HG03457 (cell line): ENCODE measurements around the gene NEU4.

ENCODE experiments used
- ATAC-seq: cut with Tn5 transposase; IDR thresholded peaks from one replicate; pipeline ENCODE4 v1.9.1; 2021; ENCODE audit warnings: moderate number of reproducible peaks; ENCODE audit not compliant: unreplicated experiment

The NEU4 gene

GRCh38 chr2:241862775-241863535, 54.0 kb downstream of the NEU4 start:
- ATAC-seq = no peak

DNA sequence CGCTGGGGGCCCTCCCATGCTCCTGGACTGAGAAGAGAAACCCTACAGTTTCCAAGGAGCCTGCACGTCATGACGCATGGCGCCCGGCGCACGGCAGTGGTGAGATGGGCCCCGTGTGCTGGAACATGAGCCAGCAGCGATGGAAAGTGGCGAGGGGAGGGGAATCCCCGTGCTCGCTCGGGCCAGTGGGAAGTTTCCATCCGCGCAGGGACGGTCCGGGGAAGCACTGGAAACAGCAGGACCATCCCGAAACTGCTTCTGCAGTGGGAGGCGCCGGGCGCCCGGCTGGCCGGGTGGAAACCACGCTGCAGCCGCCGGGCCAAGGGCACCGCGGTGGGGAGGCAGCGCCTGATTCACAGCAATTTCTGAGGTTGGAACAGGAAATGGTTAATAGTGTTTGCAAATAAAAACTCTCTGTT, 54.6 kb downstream of the NEU4 start:
- no peak for ATAC-seq

- no peak for ATAC-seq
These were observed 55.3 kb downstream of the NEU4 start for GRCh38 chr2:241864168-241864849.

- ATAC-seq = no peak
These were observed 55.8 kb downstream of the NEU4 start for GRCh38 chr2:241864850-241865213.

DNA sequence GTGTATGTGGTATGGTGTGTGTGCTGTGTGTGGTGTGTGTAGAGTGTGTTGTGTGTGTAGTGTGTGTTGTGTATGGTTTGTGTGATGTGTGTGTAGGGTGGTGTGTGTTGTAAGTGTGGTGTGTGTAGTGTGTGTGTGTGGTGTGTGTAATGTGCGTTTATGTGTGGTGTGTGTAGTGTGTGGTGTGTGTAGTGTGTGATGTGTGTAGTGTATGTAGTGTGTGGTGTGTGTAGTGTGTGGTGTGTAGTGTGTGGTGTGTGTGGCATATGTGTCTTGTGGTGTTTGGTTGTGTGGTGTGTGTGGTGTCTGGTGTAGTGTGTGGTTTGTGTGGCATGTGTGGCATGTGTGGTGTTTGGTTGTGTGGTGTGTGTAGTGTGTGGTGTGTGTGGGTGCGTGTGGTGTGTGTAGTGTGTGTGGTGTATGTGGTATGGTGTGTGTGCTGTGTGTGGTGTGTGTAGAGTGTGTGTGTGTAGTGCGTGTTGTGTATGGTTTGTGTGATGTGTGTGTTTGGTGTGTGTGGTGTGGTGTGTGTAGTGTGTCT, 56.5 kb downstream of the NEU4 start:
- ATAC-seq = no peak

DNA sequence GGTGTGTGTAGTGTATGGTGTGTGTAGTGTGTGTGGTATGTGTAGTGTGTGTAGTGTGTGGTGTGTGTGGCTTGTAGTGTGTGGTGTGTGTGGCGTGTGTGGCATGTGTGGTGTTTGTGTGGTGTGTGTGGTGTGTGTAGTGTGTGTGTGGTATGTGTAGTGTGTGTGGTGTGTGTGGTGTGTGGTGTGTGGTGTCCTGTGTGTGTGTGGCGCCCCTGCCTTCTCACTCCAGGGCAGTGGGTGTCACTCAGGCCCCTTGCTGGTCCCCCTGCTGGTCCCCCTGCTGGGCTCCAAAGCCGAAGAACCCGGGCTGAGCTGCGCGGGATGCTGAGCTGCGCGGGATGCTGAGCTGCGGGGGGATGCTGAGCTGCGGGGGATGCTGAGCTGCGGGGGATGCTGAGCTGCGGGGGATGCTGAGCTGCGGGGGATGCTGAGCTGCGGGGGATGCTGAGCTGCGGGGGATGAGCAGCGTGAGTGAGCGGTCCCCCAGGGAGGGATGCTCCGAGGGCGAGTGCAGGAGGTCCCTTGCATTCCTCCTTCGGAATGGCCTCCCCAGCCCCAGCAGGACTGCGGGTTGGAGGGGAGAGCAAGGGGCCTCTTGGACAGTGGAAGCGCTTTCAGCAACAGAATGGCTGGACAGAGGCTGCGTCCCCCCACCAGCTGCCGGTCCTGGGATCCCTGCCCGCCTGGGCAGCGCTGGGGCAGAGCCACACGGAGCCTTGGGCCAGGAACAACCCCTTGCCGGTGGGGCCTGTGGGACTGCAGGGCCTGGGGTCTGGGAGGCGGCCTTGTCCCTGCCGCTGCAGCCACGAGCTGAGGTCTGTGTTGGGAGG, 57.2 kb downstream of the NEU4 start:
- ATAC-seq = no peak
